GM20000 (cell line): Measurements from ENCODE around the gene LANCL1.
"Not testable (repeated sequence)": the region's sequence is repeated elsewhere in the genome, so short reads cannot be mapped to it uniquely, and the experiment has no call there.

Experiments
- DNase-seq: peaks from one replicate; pipeline ENCODE4 v3.0.0; 2012; ENCODE audit warnings: low spot score
- CTCF ChIP-seq: IDR thresholded peaks from 2 replicates; pipeline ENCODE4 v1.5.1; 2012; ENCODE audit warnings: mild to moderate bottlenecking, control low read depth; ENCODE audit errors: extremely low read depth, missing control alignments

The LANCL1 gene

GRCh38 chr2:210459407-210459806 lies 17.2 kb downstream of the LANCL1 start:
- DNase-seq: no peak
- no peak for TF ChIP-seq CTCF

GRCh38 chr2:210458395-210458794 lies 18.2 kb downstream of the LANCL1 start:
- no peak for TF ChIP-seq CTCF
- no peak for DNase-seq

GRCh38 chr2:210456571-210456970 lies 20.0 kb downstream of the LANCL1 start:
- DNase-seq: no peak
- no peak for TF ChIP-seq CTCF

- no peak for TF ChIP-seq CTCF
- DNase-seq: no peak
These were observed 22.2 kb downstream of the LANCL1 start for GRCh38 chr2:210454336-210454735.

- DNase-seq: no peak
- no peak for TF ChIP-seq CTCF
These were observed 24.4 kb downstream of the LANCL1 start for GRCh38 chr2:210452194-210452593.

- not testable (repeated sequence) for DNase-seq
These were observed 25.6 kb downstream of the LANCL1 start for GRCh38 chr2:210450942-210451341.

- DNase-seq: no peak
- no peak for TF ChIP-seq CTCF
These were observed 30.8 kb downstream of the LANCL1 start for GRCh38 chr2:210445732-210446131.

- TF ChIP-seq CTCF: peak; percentile 35
These were observed 31.3 kb downstream of the LANCL1 start for GRCh38 chr2:210445116-210445707.

More at GRCh38 chr2:210445116-210445707, 31.3 kb downstream of the LANCL1 start:
- peak; percentile 19 for DNase-seq
